GM12872 (cell line): Measurements from ENCODE around the gene PNLIPRP3.

ENCODE experiments used
- TF ChIP-seq, protein P1 (sequence below): IDR thresholded peaks from 3 replicates; pipeline ENCODE4 v1.5.1; 2011; ENCODE audit warnings: low read depth, mild to moderate bottlenecking, low read length, moderate library complexity; ENCODE audit not compliant: insufficient read depth

PNLIPRP3 gene

DNA sequence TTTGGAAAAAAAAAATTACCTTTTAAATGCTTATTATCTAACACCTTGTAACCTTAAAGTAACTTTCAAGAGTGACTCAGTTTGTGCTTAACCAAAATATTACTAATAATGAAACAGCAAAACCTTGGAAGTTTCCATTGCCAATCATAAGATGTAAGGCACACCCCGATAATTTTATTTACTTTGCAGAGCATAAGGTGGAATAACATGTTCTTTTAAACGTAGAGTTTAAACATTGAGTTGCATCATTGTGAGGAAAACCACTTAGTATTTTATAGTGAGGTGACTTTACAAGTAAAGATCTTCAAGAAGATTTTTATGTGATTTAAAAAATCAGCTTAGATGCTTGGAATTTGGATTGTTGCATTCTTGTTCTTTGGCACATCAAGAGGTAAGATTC, at the start of gene PNLIPRP3:
PNLIPRP3 (plus strand) TSS at position 177 of the 400 bp plus-strand sequence; CDS start at position 343, 166 bp downstream.
- TF ChIP-seq, protein P1, sequence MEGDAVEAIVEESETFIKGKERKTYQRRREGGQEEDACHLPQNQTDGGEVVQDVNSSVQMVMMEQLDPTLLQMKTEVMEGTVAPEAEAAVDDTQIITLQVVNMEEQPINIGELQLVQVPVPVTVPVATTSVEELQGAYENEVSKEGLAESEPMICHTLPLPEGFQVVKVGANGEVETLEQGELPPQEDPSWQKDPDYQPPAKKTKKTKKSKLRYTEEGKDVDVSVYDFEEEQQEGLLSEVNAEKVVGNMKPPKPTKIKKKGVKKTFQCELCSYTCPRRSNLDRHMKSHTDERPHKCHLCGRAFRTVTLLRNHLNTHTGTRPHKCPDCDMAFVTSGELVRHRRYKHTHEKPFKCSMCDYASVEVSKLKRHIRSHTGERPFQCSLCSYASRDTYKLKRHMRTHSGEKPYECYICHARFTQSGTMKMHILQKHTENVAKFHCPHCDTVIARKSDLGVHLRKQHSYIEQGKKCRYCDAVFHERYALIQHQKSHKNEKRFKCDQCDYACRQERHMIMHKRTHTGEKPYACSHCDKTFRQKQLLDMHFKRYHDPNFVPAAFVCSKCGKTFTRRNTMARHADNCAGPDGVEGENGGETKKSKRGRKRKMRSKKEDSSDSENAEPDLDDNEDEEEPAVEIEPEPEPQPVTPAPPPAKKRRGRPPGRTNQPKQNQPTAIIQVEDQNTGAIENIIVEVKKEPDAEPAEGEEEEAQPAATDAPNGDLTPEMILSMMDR: no peak

- TF ChIP-seq, protein P1: no peak
Measured at GRCh38 chr10:116382290-116382689, 45.4 kb upstream of the PNLIPRP3 start.

GRCh38 chr10:116385311-116385710, 42.3 kb upstream of the PNLIPRP3 start:
- TF ChIP-seq, protein P1: no peak

GRCh38 chr10:116385994-116386809, 41.4 kb upstream of the PNLIPRP3 start:
- TF ChIP-seq, protein P1: peak; percentile 45; the same call in 2 of the 3 replicates

DNA sequence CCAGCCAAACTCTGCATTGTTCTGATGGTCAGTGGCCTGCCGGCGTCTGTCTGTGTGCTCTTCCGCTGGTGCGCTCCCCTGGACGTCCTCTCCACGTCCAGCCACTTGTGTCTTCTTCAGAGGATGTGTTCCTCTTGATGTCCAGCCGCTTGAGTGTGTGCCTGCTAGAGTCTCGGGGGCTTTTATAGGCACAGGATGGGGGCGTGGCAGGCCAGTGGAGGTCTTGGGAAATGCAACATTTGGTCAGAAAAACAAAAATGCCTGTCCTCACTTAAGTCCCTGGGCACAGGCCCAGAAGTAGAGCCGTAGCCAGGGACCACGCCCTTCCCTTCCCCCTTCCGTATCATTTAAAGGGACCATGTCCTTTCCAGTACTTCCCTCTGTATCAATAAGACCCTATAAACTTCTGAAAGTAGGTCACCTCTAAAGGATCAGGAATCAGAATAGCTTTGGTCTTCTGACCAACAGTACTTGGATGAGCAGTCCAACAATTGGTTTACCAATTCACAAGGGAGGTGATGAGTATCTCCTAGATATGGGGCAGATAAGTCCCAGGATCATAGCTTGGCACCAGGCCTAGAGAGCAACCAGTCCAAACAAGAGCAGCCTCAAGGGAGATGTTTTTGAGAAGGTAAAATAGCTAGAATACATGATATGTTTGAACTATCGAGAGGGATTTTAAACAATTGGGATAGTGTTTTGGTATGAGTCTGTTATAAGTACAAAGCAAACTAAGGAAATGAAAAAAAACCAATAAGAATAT, 32.2 kb upstream of the PNLIPRP3 start:
- TF ChIP-seq, protein P1: no peak

DNA sequence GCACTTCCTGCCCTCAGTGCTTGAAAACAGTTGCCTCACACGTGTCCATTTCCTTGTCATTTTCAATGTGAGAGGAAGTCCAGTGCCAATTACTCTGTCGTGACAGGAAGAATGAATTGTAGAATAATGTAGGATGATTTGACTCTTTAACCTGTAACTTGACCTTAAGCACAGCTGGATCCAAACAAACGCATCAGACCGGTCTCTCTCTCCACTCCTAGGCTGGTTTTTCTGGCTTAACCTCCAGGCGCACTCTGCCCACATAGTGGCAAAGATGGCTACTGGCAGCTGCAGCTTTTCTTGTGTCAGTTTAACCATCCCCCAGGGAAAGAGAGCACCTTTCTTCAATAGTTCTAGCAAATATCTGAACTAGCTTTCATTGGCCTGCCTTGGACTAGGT, 29.4 kb upstream of the PNLIPRP3 start:
- TF ChIP-seq, protein P1: no peak

- TF ChIP-seq, protein P1: no peak
Measured at GRCh38 chr10:116402858-116403257, 24.8 kb upstream of the PNLIPRP3 start.
